ENCODE data around the gene SALL4. TPM values are rescaled to one million over a fixed set of nuclear protein-coding genes. Genes with fewer than 3 reads are reported as not detected.
A peak's percentile ranks its signal among the peaks of the same experiment; 100 is the strongest.

SALL4 gene
- polyA plus RNA-seq, 1 experiment = 0.46 TPM

- no peak for DNase-seq (ENCODE audit: low read depth, low spot score)
- TF ChIP-seq CTCF (IDR thresholded peaks at IDR 0.05; ENCODE audit: low read depth, low read length) = no peak
- H3K27me3 ChIP-seq (ENCODE audit: control insufficient read depth, insufficient read depth, low read length) = no peaks in the 10 kb centered on the region
- ChIA-PET CTCF (interaction anchor here (4.0 kb wide), 1 partner anchor 12 kb away, joined by 21 read pairs; no protein-coding TSS in a partner anchor), POLR2A (no interaction called here)
- H3K27ac ChIP-seq (ENCODE audit: low read depth, low read length) = no peak overlapping the region
- no peaks in the 10 kb centered on the region for H3K9me3 ChIP-seq (ENCODE audit: control insufficient read depth, insufficient read depth, low read length)
- no peak overlapping the region for H3K4me3 ChIP-seq (ENCODE audit: low read depth, low read length)
Observed at GRCh38 chr20:51811514-51812128, 9.3 kb upstream of the SALL4 start.

- no peak overlapping the region for H3K4me3 ChIP-seq (ENCODE audit: low read depth, low read length)
- ChIA-PET POLR2A (no interaction called here), CTCF (interaction anchor here (4.0 kb wide), 1 partner anchor 11 kb away, joined by 21 read pairs; no protein-coding TSS in a partner anchor)
- H3K9me3 ChIP-seq (ENCODE audit: control insufficient read depth, insufficient read depth, low read length) = no peaks in the 10 kb centered on the region
- peak; percentile 39 for DNase-seq (ENCODE audit: low read depth, low spot score)
- TF ChIP-seq CTCF (IDR thresholded peaks at IDR 0.05; ENCODE audit: low read depth, low read length) = no peak
- no peaks in the 10 kb centered on the region for H3K27me3 ChIP-seq (ENCODE audit: control insufficient read depth, insufficient read depth, low read length)
- no peak overlapping the region for H3K27ac ChIP-seq (ENCODE audit: low read depth, low read length)
Observed at GRCh38 chr20:51811042-51811355, 8.7 kb upstream of the SALL4 start.

GRCh38 chr20:51810155-51811041 is 8.1 kb upstream of the SALL4 start:
- ChIA-PET POLR2A (interaction anchor here (0.6 kb wide), 1 partner anchor 93 kb away, joined by 8 read pairs; no protein-coding TSS in a partner anchor), CTCF (interaction anchor here (0.6 to 4.0 kb wide), 2 partner anchors 11 to 270 kb away, joined by 3 to 21 read pairs; no protein-coding TSS in a partner anchor)
- Histone ChIP-seq H3K9me3 (ENCODE audit: control insufficient read depth, insufficient read depth, low read length) (no peaks in the 10 kb centered on the region), H3K27ac (ENCODE audit: low read depth, low read length) (no peak overlapping the region), H3K27me3 (ENCODE audit: control insufficient read depth, insufficient read depth, low read length) (no peaks in the 10 kb centered on the region), H3K4me3 (ENCODE audit: low read depth, low read length) (no peak overlapping the region)
- no peak for DNase-seq (ENCODE audit: low read depth, low spot score)
- TF ChIP-seq CTCF (IDR thresholded peaks at IDR 0.05; ENCODE audit: low read depth, low read length) = no peak

GRCh38 chr20:51807720-51808250 is 5.5 kb upstream of the SALL4 start:
- Histone ChIP-seq H3K4me3 (ENCODE audit: low read depth, low read length) (no peak overlapping the region), H3K27me3 (ENCODE audit: control insufficient read depth, insufficient read depth, low read length) (peaks cover 5% of the 10 kb centered on the region), H3K9me3 (ENCODE audit: control insufficient read depth, insufficient read depth, low read length) (no peaks in the 10 kb centered on the region), H3K27ac (ENCODE audit: low read depth, low read length) (no peak overlapping the region)
- no peak for TF ChIP-seq CTCF (IDR thresholded peaks at IDR 0.05; ENCODE audit: low read depth, low read length)
- ChIA-PET POLR2A (no interaction called here), CTCF (interaction anchor here (4.0 kb wide), 1 partner anchor 8 kb away, joined by 21 read pairs; no protein-coding TSS in a partner anchor)
- no peak for DNase-seq (ENCODE audit: low read depth, low spot score)

Measured in AG04450 (cell line).